ENCODE data around the gene ALS2CL. TPM values are rescaled to one million over a fixed set of nuclear protein-coding genes. Genes with fewer than 3 reads are reported as not detected.

ALS2CL gene
- total and polyA plus RNA-seq, 10 of the 15 experiments (the other 5 are each of a cell fraction or from before 2014, with no cell fraction given): 0.01 to 0.05 TPM; not detected in 8

- no TSS peak for BruUV-seq (replicated peaks)
- Histone ChIP-seq H3K27ac (ENCODE audit: control insufficient read depth, insufficient read depth) (no peak overlapping the region), H3K27me3 (replicated peaks in 1 of 2; ENCODE audit: control insufficient read depth in 2 of 2, insufficient read depth in 2 of 2, low read length in 1 of 2) (no peaks in the 10 kb centered on the region), H2AFZ (ENCODE audit: control insufficient read depth, low read depth, low read length) (no peak overlapping the region), H3K4me3 (no peak overlapping the region), H3K36me3 (ENCODE audit: control insufficient read depth in 2 of 2, insufficient read depth in 2 of 2, low read length in 1 of 2) (no peaks in the 10 kb centered on the region), H3K9ac (ENCODE audit: control insufficient read depth, insufficient read depth, low read length) (no peak overlapping the region), H3K79me2 (ENCODE audit: control insufficient read depth, insufficient read depth, low read length) (no peaks in the 10 kb centered on the region), H3K4me1 (ENCODE audit: control insufficient read depth, insufficient read depth, low read length) (peaks cover 2% of the 10 kb centered on the region; the same call in 1 of the 2 replicates), H3K9me3 (replicated peaks; ENCODE audit: control insufficient read depth, insufficient read depth, low read length) (no peaks in the 10 kb centered on the region), H4K20me1 (ENCODE audit: control insufficient read depth, insufficient read depth) (no peaks in the 10 kb centered on the region), H3K4me2 (ENCODE audit: control insufficient read depth, insufficient read depth) (no peak overlapping the region)
- 48% methylated on average over 7 of the region's 7 CpGs for WGBS (ENCODE audit: insufficient coverage, insufficient replicate concordance, low lambda C conversion rate, missing lambda C conversion rate)
- ChIA-PET SMC1A (ENCODE audit: uncharacterized antibody, unreplicated experiment) (interaction anchor here (0.7 to 1.4 kb wide), 2 partner anchors 189 to 218 kb away, joined by 3 to 4 read pairs; no protein-coding TSS in a partner anchor), CTCF (interaction anchor here (1.2 to 2.0 kb wide), 6 partner anchors 8 to 188 kb away, joined by 3 to 4 read pairs (median 3); no protein-coding TSS in a partner anchor), RAD21 (ENCODE audit: unreplicated experiment) (interaction anchor here (1.9 kb wide), 1 partner anchor 202 kb away, joined by 6 read pairs; no protein-coding TSS in a partner anchor), POLR2A (interaction anchor here (0.6 kb wide), 1 partner anchor 675 kb away, joined by 5 read pairs; no protein-coding TSS in a partner anchor)
- FAIRE-seq (no peak), DNase-seq (ENCODE audit: low read depth, low spot score) (no peak), ATAC-seq (no peak)
- in situ Hi-C loops (cut with MboI) (no loop called here), intact Hi-C loops (cut with micrococcal nuclease; ENCODE audit: unreplicated experiment) (loop anchor here (10.0 kb wide), 1 partner anchor 307 kb away; no protein-coding TSS in a partner anchor)
- TF ChIP-seq ZNF24 (IDR thresholded peaks at IDR 0.05) (no peak), ATF2 (IDR thresholded peaks at IDR 0.05; ENCODE audit: low read length) (no peak), ZNF384 (IDR thresholded peaks at IDR 0.05; ENCODE audit: borderline replicate concordance, low read depth, low read length) (no peak), CREB1 (IDR thresholded peaks at IDR 0.05; ENCODE audit: low read depth) (no peak)
Measured at GRCh38 chr3:46707601-46708011, 14.1 kb upstream of the ALS2CL start.
